Ovary (tissue), 9 donors: Measurements from ENCODE around the gene ZNF282. TPM values are rescaled to one million over a fixed set of nuclear protein-coding genes. Genes with fewer than 3 reads are reported as not detected.

Experiments
- DNase-seq, 5 donors: peaks; one replicate each; pipeline ENCODE4 v3.0.0-alpha.2; 2019 to 2020
- H3K27ac ChIP-seq, 2 donors: fragments of 200-600 bp; one replicate each; pipeline versions ENCODE4 v1.5.1 to v1.8.0; 2019 to 2022
- H3K27me3 ChIP-seq: fragments of 200-600 bp; one replicate; pipeline ENCODE4 v1.8.0; 2022
- H3K36me3 ChIP-seq: fragments of 200-600 bp; sonication (generic); one replicate; pipeline ENCODE4 v1.5.1; 2019
- H3K4me1 ChIP-seq: one replicate; pipeline ENCODE4 v1.8.1; 2013; ENCODE audit warnings: mild to moderate bottlenecking, moderate library complexity; ENCODE audit not compliant: insufficient read depth
- H3K4me3 ChIP-seq: fragments of 200-600 bp; sonication (generic); one replicate; pipeline ENCODE4 v1.5.1; 2017
- H3K9me3 ChIP-seq, 2 donors: fragments of 200-600 bp in 1 of 2; sonication (generic) in 1 of 2; one replicate each; pipeline versions ENCODE4 v1.5.1 to v1.8.1; 2013 to 2019; ENCODE audit warnings: mild to moderate bottlenecking in 1 of 2, moderate library complexity in 1 of 2
- EP300 ChIP-seq: sonication (generic); formaldehyde crosslinking; IDR thresholded peaks from one replicate; pipeline ENCODE4 v1.6.1; 2017; ENCODE audit warnings: antibody characterized with exemption
- POLR2A ChIP-seq: fragments of 450-650 bp; IDR thresholded peaks from one replicate; pipeline ENCODE4 v1.6.1; 2017; ENCODE audit warnings: antibody characterized with exemption, mild to moderate bottlenecking, moderate library complexity
- WGBS, 3 donors: extraction: QIAGEN DNeasy Blood & Tissue Kit in 1 of 3; methylation state at CpG; one replicate each; pipeline versions ENCODE4 v1.1.5 to v1.1.7; 2013 to 2017; 5-methylcytosine and 5-hydroxymethylcytosine counted together
- intact Hi-C, 4 donors: fragments of 100-400 bp; cut with DNase I; formaldehyde crosslinking; loops; one replicate each; pipeline versions ENCODE4 v1.11.0 to v1.15.1; 2022 to 2023
- polyA plus RNA-seq, 2 donors: library from polyadenylated mRNA; stranded (reverse); fragments of 200-250 nt in 1 of 2; fragments of 350-450 nt in 1 of 2; fragmentation: Illumina TruSeq in 1 of 2; extraction: RNeasy Lipid Tissue Mini Kit (QIAGEN cat#74804) in 1 of 2; gene quantifications; one replicate each; pipeline ENCODE4 v1.2.3, GENCODE V29; 2013 to 2014
- total RNA-seq, 7 donors: library from RNA; depleted of rRNA in 2 of 7; stranded (reverse); fragments of >200 nt in 2 of 7; fragmentation: NEBNext Ultra II Directional in 3 of 7; extraction: Animal tissue kit (Norgen Biotek cat#: 25700) in 3 of 7; gene quantifications; one replicate each; pipeline versions ENCODE4 v1.1.0 to v1.2.4, GENCODE V29; 2016 to 2023
- TF ChIP-seq, protein P1 (sequence below), 3 donors: fragments of 450-650 bp in 2 of 3; fragments of 200-600 bp in 1 of 3; IDR thresholded peaks; one replicate each; pipeline versions ENCODE4 v1.5.1 to v1.8.0; 2016 to 2022; ENCODE audit warnings: antibody characterized with exemption in 3 of 3, mild to moderate bottlenecking in 1 of 3
- donor health status: DM: no; HTN: no; CAD: no; lungs with moderate emphysema.
- donor health status: DM: no; HTN: no; CAD: no.
- donor health status: Bipolar disorder and iron deficiency.
- donor health status: DM: yes; HTN: yes; CAD: no.
- donor health status: DM: no; HTN: no; CAD: no.
- donor health status: DM: yes; HTN: yes; CAD: no.

ZNF282 gene
- total and polyA plus RNA-seq, 9 donors = 8.0 to 30.2 (median 22.2) TPM

- no peak for DNase-seq
- 79 to 88% (median 82%) methylated on average over 4 of the region's 4 CpGs for WGBS, 3 donors
- no peaks in the 10 kb centered on the region for H3K36me3 ChIP-seq
These were observed 61.2 kb downstream of the ZNF282 start for GRCh38 chr7:149256568-149256967.

GRCh38 chr7:149257146-149257545, 61.8 kb downstream of the ZNF282 start:
- Histone ChIP-seq H3K27me3 (no peaks in the 10 kb centered on the region), H3K27ac (no peak overlapping the region), H3K4me1 (no peaks in the 10 kb centered on the region), H3K4me3 (no peak overlapping the region), H3K36me3 (no peaks in the 10 kb centered on the region), H3K9me3 (no peaks in the 10 kb centered on the region)
- intact Hi-C loops = no loop called here
- TF ChIP-seq POLR2A (no peak), EP300 (no peak)
- TF ChIP-seq, protein P1, sequence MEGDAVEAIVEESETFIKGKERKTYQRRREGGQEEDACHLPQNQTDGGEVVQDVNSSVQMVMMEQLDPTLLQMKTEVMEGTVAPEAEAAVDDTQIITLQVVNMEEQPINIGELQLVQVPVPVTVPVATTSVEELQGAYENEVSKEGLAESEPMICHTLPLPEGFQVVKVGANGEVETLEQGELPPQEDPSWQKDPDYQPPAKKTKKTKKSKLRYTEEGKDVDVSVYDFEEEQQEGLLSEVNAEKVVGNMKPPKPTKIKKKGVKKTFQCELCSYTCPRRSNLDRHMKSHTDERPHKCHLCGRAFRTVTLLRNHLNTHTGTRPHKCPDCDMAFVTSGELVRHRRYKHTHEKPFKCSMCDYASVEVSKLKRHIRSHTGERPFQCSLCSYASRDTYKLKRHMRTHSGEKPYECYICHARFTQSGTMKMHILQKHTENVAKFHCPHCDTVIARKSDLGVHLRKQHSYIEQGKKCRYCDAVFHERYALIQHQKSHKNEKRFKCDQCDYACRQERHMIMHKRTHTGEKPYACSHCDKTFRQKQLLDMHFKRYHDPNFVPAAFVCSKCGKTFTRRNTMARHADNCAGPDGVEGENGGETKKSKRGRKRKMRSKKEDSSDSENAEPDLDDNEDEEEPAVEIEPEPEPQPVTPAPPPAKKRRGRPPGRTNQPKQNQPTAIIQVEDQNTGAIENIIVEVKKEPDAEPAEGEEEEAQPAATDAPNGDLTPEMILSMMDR (IDR thresholded peaks at IDR 0.05) = no peak
- WGBS, 3 donors = 83 to 98% (median 84%) methylated on average over 2 of the region's 2 CpGs
- DNase-seq = no peak

More at GRCh38 chr7:149256568-149256967, 61.2 kb downstream of the ZNF282 start:
- H3K27me3 ChIP-seq = no peaks in the 10 kb centered on the region
- H3K27ac ChIP-seq = no peak overlapping the region
- no peaks in the 10 kb centered on the region for H3K4me1 ChIP-seq
- no peaks in the 10 kb centered on the region for H3K9me3 ChIP-seq
- no peak overlapping the region for H3K4me3 ChIP-seq
- no peak for TF ChIP-seq EP300
- TF ChIP-seq POLR2A = no peak
- TF ChIP-seq, protein P1 (IDR thresholded peaks at IDR 0.05) = no peak
- intact Hi-C loops = no loop called here

DNA sequence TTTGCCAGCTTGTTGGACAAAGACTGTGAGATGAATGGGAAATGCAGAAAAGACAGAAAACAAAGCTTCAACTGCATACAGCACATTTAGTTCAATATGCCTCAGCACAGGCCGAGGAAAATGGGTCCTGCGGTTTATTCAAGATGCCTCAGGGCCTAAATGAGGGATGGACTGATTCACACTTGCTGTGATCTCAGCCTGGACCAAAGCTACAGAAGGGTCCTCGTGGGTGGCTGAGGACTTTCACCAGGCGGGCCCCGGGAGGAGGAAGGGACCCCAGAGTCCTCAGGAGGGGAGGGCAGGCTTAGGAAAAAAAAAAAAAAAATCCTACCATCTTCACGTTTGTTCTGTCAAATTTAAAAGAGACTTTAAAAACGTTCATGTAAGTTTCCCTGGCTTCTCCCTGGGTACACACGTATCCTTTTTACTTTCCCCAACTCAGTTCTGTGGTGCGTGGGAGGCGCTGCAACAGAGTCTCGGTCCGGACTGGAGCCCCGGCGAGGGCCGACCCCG, 66.0 kb downstream of the ZNF282 start:
- H3K36me3 ChIP-seq = no peaks in the 10 kb centered on the region
- no peaks in the 10 kb centered on the region for H3K9me3 ChIP-seq
- no peak for DNase-seq
- peak overlapping the region; percentile 46 to 92 for H3K27ac ChIP-seq
- H3K27me3 ChIP-seq = no peaks in the 10 kb centered on the region
- H3K4me3 ChIP-seq = peak overlapping the region; percentile 63
- intact Hi-C loops = loop anchor here in 2 of 4 donors (10.0 kb wide), 2 partner anchors 163 to 363 kb away; no protein-coding TSS in a partner anchor
- TF ChIP-seq, protein P1 (IDR thresholded peaks at IDR 0.05) = no peak
- 1 to 3% (median 2%) methylated on average over 16 of the region's 16 CpGs for WGBS, 3 donors
- H3K4me1 ChIP-seq = no peaks in the 10 kb centered on the region

GRCh38 chr7:149261829-149262617, 66.7 kb downstream of the ZNF282 start, which contains the start of gene ZNF783:
Gene ZNF783, plus strand, starts transcription at chr7:149262196. Its CDS starts 138 bp downstream, at chr7:149262334.
- 0 to 1% (median 1%) methylated on average over 73 to 115 of the region's 115 CpGs for WGBS, 3 donors
- TF ChIP-seq POLR2A = peak; percentile 28
- TF ChIP-seq EP300 = no peak
- TF ChIP-seq, protein P1 (IDR thresholded peaks at IDR 0.05) = peak; percentile 59 to 97 (median 93)
- intact Hi-C loops = loop anchor here in 2 of 4 donors (10.0 kb wide), 2 partner anchors 163 to 363 kb away; no protein-coding TSS in a partner anchor

More at GRCh38 chr7:149261829-149262617, 66.7 kb downstream of the ZNF282 start, which contains the start of gene ZNF783:
- Histone ChIP-seq H3K27me3 (no peaks in the 10 kb centered on the region), H3K4me1 (no peaks in the 10 kb centered on the region), H3K36me3 (no peaks in the 10 kb centered on the region), H3K4me3 (peak within 1 kb of the TSS; percentile 63), H3K27ac (peak within 1 kb of the TSS; percentile 46 to 92), H3K9me3 (no peaks in the 10 kb centered on the region)
- peak; percentile 85 to 94 (median 87) for DNase-seq
